OCI-LY7 (cell line): ENCODE results near the gene CACNA1H.

Source experiments
- EZH2phosphoT487 ChIP-seq: fragments of 200-600 bp; sonication (generic); IDR thresholded peaks from 2 replicates; pipeline ENCODE4 v1.6.1; 2018; ENCODE audit warnings: low read depth, borderline replicate concordance, mild to moderate bottlenecking, mixed run types, antibody characterized with exemption, low read length, moderate library complexity, mixed read lengths
- TF ChIP-seq, protein P1 (sequence below): fragments of 200-600 bp; sonication (generic); conservative IDR thresholded peaks from 2 replicates; pipeline ENCODE4 v1.5.1; 2014; ENCODE audit warnings: mild to moderate bottlenecking, antibody characterized with exemption, low read length, moderate library complexity, mixed read lengths

DNA sequence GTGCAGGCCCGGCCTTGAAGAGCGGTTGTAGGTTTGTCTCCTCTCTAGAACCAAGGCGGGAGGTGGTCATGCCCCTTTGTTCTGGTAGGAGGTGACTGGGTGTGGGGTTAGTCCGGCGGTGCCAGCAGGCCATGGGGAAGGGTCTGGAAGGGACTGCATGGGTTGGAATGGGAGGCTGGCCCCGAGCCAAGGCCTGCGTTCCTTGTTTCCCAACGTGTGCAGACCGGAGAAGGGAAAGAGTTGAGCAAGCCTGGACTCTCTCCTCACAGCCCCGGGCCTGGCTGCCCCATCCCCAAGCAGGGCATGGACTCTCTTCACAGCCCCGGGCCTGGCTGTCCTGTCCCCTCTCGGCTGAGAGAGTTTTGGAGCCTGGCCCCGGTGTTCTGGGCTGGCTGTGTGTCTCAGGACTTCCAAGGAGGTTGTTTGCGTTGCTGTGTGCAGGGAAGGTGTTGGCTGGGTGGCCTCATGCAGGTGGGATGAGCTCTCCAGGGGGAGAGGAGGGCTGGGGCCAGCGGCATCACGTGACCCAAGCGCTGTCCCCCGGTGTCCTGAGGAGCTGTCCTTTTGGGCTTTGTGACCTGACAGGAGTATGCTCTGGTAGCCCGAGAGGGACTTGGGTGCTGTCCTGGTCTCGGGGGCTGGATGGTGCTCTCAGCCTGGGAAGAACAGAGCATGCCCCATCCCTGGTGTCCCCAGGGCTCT, 2.6 kb downstream of the CACNA1H start:
- TF ChIP-seq, protein P1, sequence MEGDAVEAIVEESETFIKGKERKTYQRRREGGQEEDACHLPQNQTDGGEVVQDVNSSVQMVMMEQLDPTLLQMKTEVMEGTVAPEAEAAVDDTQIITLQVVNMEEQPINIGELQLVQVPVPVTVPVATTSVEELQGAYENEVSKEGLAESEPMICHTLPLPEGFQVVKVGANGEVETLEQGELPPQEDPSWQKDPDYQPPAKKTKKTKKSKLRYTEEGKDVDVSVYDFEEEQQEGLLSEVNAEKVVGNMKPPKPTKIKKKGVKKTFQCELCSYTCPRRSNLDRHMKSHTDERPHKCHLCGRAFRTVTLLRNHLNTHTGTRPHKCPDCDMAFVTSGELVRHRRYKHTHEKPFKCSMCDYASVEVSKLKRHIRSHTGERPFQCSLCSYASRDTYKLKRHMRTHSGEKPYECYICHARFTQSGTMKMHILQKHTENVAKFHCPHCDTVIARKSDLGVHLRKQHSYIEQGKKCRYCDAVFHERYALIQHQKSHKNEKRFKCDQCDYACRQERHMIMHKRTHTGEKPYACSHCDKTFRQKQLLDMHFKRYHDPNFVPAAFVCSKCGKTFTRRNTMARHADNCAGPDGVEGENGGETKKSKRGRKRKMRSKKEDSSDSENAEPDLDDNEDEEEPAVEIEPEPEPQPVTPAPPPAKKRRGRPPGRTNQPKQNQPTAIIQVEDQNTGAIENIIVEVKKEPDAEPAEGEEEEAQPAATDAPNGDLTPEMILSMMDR = no peak
- TF ChIP-seq EZH2phosphoT487 = no peak
